Fibroblast of pulmonary artery (primary cell): ENCODE data around the gene GTPBP4.
"Not testable (repeated sequence)": the region's sequence is repeated elsewhere in the genome, so short reads cannot be mapped to it uniquely, and the experiment has no call there.

ENCODE experiments used
- DNase-seq: peaks from one replicate; pipeline ENCODE4 v3.0.0-alpha.2; 2010; ENCODE audit warnings: low read depth
- H3K4me3 ChIP-seq: replicated peaks from 2 replicates; pipeline ENCODE4 v1.5.1; 2011; ENCODE audit warnings: low read depth, mild to moderate bottlenecking, control low read depth, low read length, moderate library complexity
- CTCF ChIP-seq: IDR thresholded peaks from 2 replicates; pipeline ENCODE4 v1.5.1; 2011; ENCODE audit warnings: mild to moderate bottlenecking, control low read depth, low read length, inconsistent platforms; ENCODE audit errors: missing control alignments

GTPBP4 gene

GRCh38 chr10:1035201-1035600 lies 47.0 kb downstream of the GTPBP4 start:
- no peak for TF ChIP-seq CTCF
- H3K4me3 ChIP-seq, result no peak overlapping the region
- no peak for DNase-seq

GRCh38 chr10:1036341-1036791 lies 48.1 kb downstream of the GTPBP4 start:
- TF ChIP-seq CTCF, result no peak
- H3K4me3 ChIP-seq, result no peak overlapping the region
- peak; percentile 47 for DNase-seq

- DNase-seq, result no peak
- no peak for TF ChIP-seq CTCF
- H3K4me3 ChIP-seq, result no peak overlapping the region
These were observed 48.9 kb downstream of the GTPBP4 start for GRCh38 chr10:1037098-1037497.

- DNase-seq, result not testable (repeated sequence)
These were observed 50.5 kb downstream of the GTPBP4 start for GRCh38 chr10:1038769-1039168.

GRCh38 chr10:1040133-1040532 lies 51.9 kb downstream of the GTPBP4 start:
- no peak for TF ChIP-seq CTCF
- H3K4me3 ChIP-seq, result no peak overlapping the region
- DNase-seq, result no peak

More at GRCh38 chr10:1038769-1039168, 50.5 kb downstream of the GTPBP4 start:
- not testable (repeated sequence) for H3K4me3 ChIP-seq

GRCh38 chr10:1041514-1041913 lies 53.3 kb downstream of the GTPBP4 start:
- no peak for DNase-seq
- TF ChIP-seq CTCF, result no peak

GRCh38 chr10:1043532-1043995 lies 55.3 kb downstream of the GTPBP4 start:
- no peak overlapping the region for H3K4me3 ChIP-seq
- DNase-seq, result no peak
- TF ChIP-seq CTCF, result no peak

More at GRCh38 chr10:1041514-1041913, 53.3 kb downstream of the GTPBP4 start:
- H3K4me3 ChIP-seq, result no peak overlapping the region
